Gastroesophageal sphincter (tissue), 3 donors: ENCODE data around the gene GRK7.

Experiments used
- CTCF ChIP-seq, 4 experiments: fragments of 200-600 bp in 2 of 4; fragments of 450-650 bp in 2 of 4; sonication (generic) in 1 of 4; IDR thresholded peaks; one replicate each; pipeline ENCODE4 v1.5.1; 2017 to 2019; ENCODE audit warnings: antibody characterized with exemption in 4 of 4, mild to moderate bottlenecking in 2 of 4, moderate library complexity in 2 of 4
- POLR2A ChIP-seq, 2 donors: fragments of 450-650 bp; IDR thresholded peaks; one replicate each; pipeline ENCODE4 v1.6.1; 2017; ENCODE audit warnings: antibody characterized with exemption in 2 of 2, mild to moderate bottlenecking in 2 of 2, moderate library complexity in 1 of 2
- POLR2AphosphoS5 ChIP-seq: sonication (generic); formaldehyde crosslinking; IDR thresholded peaks from one replicate; pipeline ENCODE4 v1.6.1; 2017; ENCODE audit warnings: antibody characterized with exemption

GRCh38 chr3:141735176-141735575 is 28.0 kb upstream of the GRK7 start:
- TF ChIP-seq POLR2A (IDR thresholded peaks at IDR 0.05) (no peak), CTCF (IDR thresholded peaks at IDR 0.05) (no peak), POLR2AphosphoS5 (no peak)
